ENCODE measurements around the gene MOB1A. TPM values are rescaled to one million over a fixed set of nuclear protein-coding genes. Genes with fewer than 3 reads are reported as not detected.
A peak's percentile ranks its signal among the peaks of the same experiment; 100 is the strongest.

MOB1A gene
- total and polyA plus RNA-seq, 2 of the 8 experiments (the other 6 are each of a cell fraction or from before 2014, with no cell fraction given) = 21.6 to 91.7 TPM

GRCh38 chr2:74188696-74189095 lies 10.0 kb upstream of the MOB1A start:
- Histone ChIP-seq H3K4ac (replicated peaks; ENCODE audit: insufficient read length, low read depth, low read length) (no peak overlapping the region), H3K36me3 (ENCODE audit: control insufficient read depth in 2 of 4, insufficient read depth in 4 of 4, low read length in 3 of 4) (no peaks in the 10 kb centered on the region), H4K20me1 (replicated peaks in 1 of 2; ENCODE audit: control insufficient read depth in 1 of 2, insufficient read depth in 2 of 2, low read length in 2 of 2) (no peaks in the 10 kb centered on the region), H2AK5ac (ENCODE audit: low read depth, low read length) (no peak overlapping the region), H3K9me3 (ENCODE audit: insufficient read depth in 2 of 2, low read depth in 1 of 2, low read length in 1 of 2) (no peaks in the 10 kb centered on the region), H3K27me3 (replicated peaks in 1 of 4; ENCODE audit: control insufficient read depth in 3 of 4, extremely low read depth in 1 of 4, insufficient read depth in 3 of 4, low read length in 3 of 4) (no peaks in the 10 kb centered on the region), H4K5ac (ENCODE audit: insufficient read length, low read depth, low read length) (no peak overlapping the region), H3K79me1 (ENCODE audit: low read depth, low read length) (no peaks in the 10 kb centered on the region), H2BK20ac (ENCODE audit: low read length) (peak overlapping the region; percentile 87), H4K91ac (replicated peaks; ENCODE audit: insufficient read length, low read length) (peak overlapping the region; percentile 91), H3K14ac (ENCODE audit: insufficient read length) (no peak overlapping the region), H3K56ac (replicated peaks; ENCODE audit: insufficient read length, low read depth, low read length) (no peak overlapping the region), H3K23ac (ENCODE audit: insufficient read length) (no peak overlapping the region), H2AFZ (ENCODE audit: low read length) (no peak overlapping the region), H3K4me3 (ENCODE audit: extremely low read depth in 1 of 4, insufficient read depth in 2 of 4, low read depth in 3 of 4, low read length in 4 of 4) (no peak overlapping the region), H4K8ac (ENCODE audit: extremely low read depth, insufficient read depth, low read length) (peak overlapping the region; percentile 86), H2BK15ac (ENCODE audit: low read length) (no peak overlapping the region), H2BK120ac (replicated peaks; ENCODE audit: low read depth, low read length) (peak overlapping the region; percentile 95), H2BK5ac (ENCODE audit: low read depth, low read length) (peak overlapping the region; percentile 78; the same call in 1 of the 2 replicates), H3K27ac (ENCODE audit: low read depth, low read length) (0 out of 2 replicates have a peak overlapping the region, but pooled peaks have one; percentile 69), H3K9ac (replicated peaks in 1 of 4; ENCODE audit: extremely low read depth in 1 of 4, low read depth in 3 of 4, low read length in 3 of 4) (no peak overlapping the region), H3K4me1 (replicated peaks in 1 of 4; ENCODE audit: control insufficient read depth in 3 of 4, insufficient read depth in 4 of 4, low read length in 3 of 4) (peaks cover 2 to 13% (median 3%) of the 10 kb centered on the region in 4 experiments), H2BK12ac (ENCODE audit: low read depth, low read length) (0 out of 2 replicates have a peak overlapping the region, but pooled peaks have one; percentile 33), H3K79me2 (ENCODE audit: control insufficient read depth in 1 of 2, insufficient read depth in 2 of 2, low read length in 2 of 2) (no peaks in the 10 kb centered on the region), H3K18ac (ENCODE audit: extremely low read depth, low read length) (no peak overlapping the region), H3K4me2 (ENCODE audit: insufficient read depth in 1 of 2, low read depth in 2 of 2, low read length in 2 of 2) (no peak overlapping the region; a peak in 1 of 4 replicates), H3K23me2 (ENCODE audit: low read depth, low read length) (no peaks in the 10 kb centered on the region)
- ChIA-PET POLR2A (ENCODE audit: partially characterized antibody) (interaction anchor here (0.8 to 72.1 kb wide), 4 partner anchors 11 to 68 kb away, joined by 3 to 2699 read pairs (median 1351); partner anchors contain the start of genes BOLA3, MOB1A and MTHFD2), CTCF (ENCODE audit: partially characterized antibody) (interaction anchor here (1.1 to 1.8 kb wide), 3 partner anchors 8 to 10 kb away, joined by 4 to 5 read pairs (median 4); partner anchors contain the start of genes MOB1A and MTHFD2)
- no peak for DNase-seq (ENCODE audit: low read depth in 1 of 2, low spot score in 2 of 2)
- FAIRE-seq = no peak
- WGBS, 2 experiments (ENCODE audit: extremely low coverage in 1 of 2, insufficient coverage in 1 of 2, insufficient read length in 1 of 2, insufficient replicate concordance in 2 of 2, low coverage in 1 of 2, low lambda C conversion rate in 2 of 2, missing lambda C conversion rate in 1 of 2) = 96% methylated on average over 3 of the region's 3 CpGs; no CpG with 5 or more reads in 1 of the 2 experiments
- TF ChIP-seq CHD1 (IDR thresholded peaks at IDR 0.05; ENCODE audit: low read depth, low read length) (no peak), SIN3A (conservative IDR thresholded peaks at IDR 0.05 in 1 of 2, IDR thresholded peaks at IDR 0.05 in 1 of 2; ENCODE audit: low read depth in 1 of 2, low read length in 2 of 2) (no peak), KDM5A (IDR thresholded peaks at IDR 0.05; ENCODE audit: low read length) (no peak), PHF8 (conservative IDR thresholded peaks at IDR 0.05; ENCODE audit: low read depth, low read length) (no peak), RFX5 (IDR thresholded peaks at IDR 0.05; ENCODE audit: borderline replicate concordance, low read depth, low read length) (no peak), POLR2AphosphoS5 (IDR thresholded peaks at IDR 0.05; ENCODE audit: low read depth, low read length) (no peak), SIRT6 (IDR thresholded peaks at IDR 0.05; ENCODE audit: low read length) (no peak), CTCF (IDR thresholded peaks at IDR 0.05; ENCODE audit: control extremely low read depth in 1 of 3, insufficient read depth in 1 of 3, low read depth in 1 of 3, low read length in 3 of 3) (no peak), TEAD4 (IDR thresholded peaks at IDR 0.05; ENCODE audit: low read depth, low read length) (no peak), SP2 (IDR thresholded peaks at IDR 0.05; ENCODE audit: low read length) (no peak), EGR1 (IDR thresholded peaks at IDR 0.05; ENCODE audit: borderline replicate concordance, low read depth, low read length) (no peak), SP1 (IDR thresholded peaks at IDR 0.05; ENCODE audit: low read depth, low read length) (no peak)

Measured in H1 (cell line).